ENCODE data around the gene CLIC3.

DNA sequence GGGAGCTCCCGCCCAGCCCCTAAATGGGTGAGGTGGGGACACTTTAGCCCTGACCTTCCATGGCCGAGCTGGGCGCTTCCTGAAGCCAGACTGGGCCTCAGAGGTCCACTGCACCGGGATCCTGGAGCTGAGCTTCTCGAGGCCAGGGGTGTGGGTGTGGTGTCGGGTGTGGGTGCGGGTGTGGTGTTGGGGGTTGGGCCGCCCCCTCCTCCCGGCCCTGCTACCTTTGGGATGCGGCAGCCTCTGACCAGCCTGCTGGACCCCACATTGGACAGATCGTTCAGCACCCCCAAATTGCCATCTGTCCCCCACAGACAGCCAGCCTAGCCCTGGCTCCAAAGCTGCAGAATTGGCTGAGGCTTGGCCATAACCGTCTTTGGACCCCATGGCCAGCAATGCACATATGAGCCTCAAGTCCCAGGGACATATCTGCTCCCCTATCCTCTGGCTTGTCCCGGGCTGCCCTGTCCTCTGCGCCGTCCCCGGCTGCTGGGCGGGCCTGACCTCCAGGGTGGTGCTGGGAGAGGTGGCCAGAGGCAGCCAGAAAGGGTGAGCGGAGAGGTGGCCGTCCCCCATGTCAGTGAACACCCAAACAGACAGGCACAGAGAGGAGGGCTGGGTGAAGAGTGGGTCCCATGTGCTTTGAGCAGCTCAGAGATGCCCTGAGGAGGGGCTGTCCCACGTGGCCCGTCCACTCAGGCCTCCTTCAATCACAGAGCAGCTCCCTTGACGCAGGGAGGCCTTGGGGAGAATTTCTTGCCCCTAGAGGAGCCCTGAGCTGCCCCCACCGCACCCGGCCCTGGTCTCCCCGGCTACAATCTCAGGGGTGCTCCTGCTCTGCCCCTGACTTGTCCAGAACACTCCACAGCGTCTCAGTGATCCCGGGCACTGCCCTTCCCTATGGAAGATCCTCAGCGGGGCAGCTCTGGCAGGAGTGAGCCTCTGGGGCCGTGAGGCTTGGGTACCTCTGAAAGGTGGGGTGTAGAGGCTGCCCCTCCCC lies 22.4 kb downstream of the CLIC3 start:
- TF ChIP-seq, protein P1, sequence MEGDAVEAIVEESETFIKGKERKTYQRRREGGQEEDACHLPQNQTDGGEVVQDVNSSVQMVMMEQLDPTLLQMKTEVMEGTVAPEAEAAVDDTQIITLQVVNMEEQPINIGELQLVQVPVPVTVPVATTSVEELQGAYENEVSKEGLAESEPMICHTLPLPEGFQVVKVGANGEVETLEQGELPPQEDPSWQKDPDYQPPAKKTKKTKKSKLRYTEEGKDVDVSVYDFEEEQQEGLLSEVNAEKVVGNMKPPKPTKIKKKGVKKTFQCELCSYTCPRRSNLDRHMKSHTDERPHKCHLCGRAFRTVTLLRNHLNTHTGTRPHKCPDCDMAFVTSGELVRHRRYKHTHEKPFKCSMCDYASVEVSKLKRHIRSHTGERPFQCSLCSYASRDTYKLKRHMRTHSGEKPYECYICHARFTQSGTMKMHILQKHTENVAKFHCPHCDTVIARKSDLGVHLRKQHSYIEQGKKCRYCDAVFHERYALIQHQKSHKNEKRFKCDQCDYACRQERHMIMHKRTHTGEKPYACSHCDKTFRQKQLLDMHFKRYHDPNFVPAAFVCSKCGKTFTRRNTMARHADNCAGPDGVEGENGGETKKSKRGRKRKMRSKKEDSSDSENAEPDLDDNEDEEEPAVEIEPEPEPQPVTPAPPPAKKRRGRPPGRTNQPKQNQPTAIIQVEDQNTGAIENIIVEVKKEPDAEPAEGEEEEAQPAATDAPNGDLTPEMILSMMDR (IDR thresholded peaks at IDR 0.05): no peak
- no peak for TF ChIP-seq POLR2A (IDR thresholded peaks at IDR 0.05)

Data from Peyer's patch (tissue), 4 donors.